ENCODE results near the gene CAPN6.

- no peak for TF ChIP-seq POLR2A (IDR thresholded peaks at IDR 0.05; ENCODE audit: extremely low read depth, insufficient read length)
- TF ChIP-seq, protein P1, sequence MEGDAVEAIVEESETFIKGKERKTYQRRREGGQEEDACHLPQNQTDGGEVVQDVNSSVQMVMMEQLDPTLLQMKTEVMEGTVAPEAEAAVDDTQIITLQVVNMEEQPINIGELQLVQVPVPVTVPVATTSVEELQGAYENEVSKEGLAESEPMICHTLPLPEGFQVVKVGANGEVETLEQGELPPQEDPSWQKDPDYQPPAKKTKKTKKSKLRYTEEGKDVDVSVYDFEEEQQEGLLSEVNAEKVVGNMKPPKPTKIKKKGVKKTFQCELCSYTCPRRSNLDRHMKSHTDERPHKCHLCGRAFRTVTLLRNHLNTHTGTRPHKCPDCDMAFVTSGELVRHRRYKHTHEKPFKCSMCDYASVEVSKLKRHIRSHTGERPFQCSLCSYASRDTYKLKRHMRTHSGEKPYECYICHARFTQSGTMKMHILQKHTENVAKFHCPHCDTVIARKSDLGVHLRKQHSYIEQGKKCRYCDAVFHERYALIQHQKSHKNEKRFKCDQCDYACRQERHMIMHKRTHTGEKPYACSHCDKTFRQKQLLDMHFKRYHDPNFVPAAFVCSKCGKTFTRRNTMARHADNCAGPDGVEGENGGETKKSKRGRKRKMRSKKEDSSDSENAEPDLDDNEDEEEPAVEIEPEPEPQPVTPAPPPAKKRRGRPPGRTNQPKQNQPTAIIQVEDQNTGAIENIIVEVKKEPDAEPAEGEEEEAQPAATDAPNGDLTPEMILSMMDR (IDR thresholded peaks at IDR 0.05; ENCODE audit: low read depth, low read length) = no peak
Measured at GRCh38 chrX:111254896-111255693, 15.2 kb downstream of the CAPN6 start.

Measured in NB4 (cell line).